GM12872 (cell line): ENCODE results near the gene MBNL2.

Experiments used
- TF ChIP-seq, protein P1 (sequence below): IDR thresholded peaks from 3 replicates; pipeline ENCODE4 v1.5.1; 2011; ENCODE audit warnings: low read depth, mild to moderate bottlenecking, low read length, moderate library complexity; ENCODE audit not compliant: insufficient read depth

MBNL2 gene, protein sequence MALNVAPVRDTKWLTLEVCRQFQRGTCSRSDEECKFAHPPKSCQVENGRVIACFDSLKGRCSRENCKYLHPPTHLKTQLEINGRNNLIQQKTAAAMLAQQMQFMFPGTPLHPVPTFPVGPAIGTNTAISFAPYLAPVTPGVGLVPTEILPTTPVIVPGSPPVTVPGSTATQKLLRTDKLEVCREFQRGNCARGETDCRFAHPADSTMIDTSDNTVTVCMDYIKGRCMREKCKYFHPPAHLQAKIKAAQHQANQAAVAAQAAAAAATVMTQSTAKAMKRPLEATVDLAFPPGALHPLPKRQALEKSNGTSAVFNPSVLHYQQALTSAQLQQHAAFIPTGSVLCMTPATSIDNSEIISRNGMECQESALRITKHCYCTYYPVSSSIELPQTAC

DNA sequence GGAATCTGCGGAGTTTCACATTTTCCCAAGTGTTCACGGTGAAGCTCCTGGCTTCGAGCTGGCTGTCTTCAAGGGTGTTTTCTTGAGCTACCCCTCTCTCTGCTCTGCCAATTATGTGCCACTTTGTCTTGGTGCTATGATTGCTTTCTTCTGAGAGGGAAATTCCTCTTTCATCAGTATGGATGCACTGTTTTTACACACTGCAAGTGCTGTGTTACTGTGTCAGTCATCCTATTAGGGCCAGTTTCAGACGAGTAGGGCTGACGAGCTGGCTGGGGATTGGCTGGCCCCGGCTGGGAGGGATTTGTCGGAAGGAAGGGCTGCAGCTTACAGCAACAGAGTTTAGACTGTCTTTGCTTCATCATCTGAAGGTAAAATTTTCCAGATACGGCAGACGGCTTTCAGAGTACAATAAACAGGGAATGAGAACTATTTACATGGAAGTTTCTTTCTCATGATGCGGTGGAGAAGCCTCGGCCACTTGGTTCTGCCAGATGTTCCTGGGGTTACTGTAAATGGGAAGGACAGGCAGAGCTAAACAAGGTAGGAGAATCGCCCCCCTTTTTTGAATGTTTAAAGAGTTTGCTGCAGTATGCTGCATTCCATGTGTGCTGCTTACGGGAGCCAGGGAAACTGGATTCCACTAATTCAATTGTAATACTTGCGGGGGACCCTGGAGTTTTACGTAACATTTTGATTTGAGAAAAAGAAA is at the start of gene MBNL2:
MBNL2 (plus strand) TSS at position 345 of the 712 bp plus-strand sequence. CDS start 53,903 bp downstream, outside the sequence.
- TF ChIP-seq, protein P1, sequence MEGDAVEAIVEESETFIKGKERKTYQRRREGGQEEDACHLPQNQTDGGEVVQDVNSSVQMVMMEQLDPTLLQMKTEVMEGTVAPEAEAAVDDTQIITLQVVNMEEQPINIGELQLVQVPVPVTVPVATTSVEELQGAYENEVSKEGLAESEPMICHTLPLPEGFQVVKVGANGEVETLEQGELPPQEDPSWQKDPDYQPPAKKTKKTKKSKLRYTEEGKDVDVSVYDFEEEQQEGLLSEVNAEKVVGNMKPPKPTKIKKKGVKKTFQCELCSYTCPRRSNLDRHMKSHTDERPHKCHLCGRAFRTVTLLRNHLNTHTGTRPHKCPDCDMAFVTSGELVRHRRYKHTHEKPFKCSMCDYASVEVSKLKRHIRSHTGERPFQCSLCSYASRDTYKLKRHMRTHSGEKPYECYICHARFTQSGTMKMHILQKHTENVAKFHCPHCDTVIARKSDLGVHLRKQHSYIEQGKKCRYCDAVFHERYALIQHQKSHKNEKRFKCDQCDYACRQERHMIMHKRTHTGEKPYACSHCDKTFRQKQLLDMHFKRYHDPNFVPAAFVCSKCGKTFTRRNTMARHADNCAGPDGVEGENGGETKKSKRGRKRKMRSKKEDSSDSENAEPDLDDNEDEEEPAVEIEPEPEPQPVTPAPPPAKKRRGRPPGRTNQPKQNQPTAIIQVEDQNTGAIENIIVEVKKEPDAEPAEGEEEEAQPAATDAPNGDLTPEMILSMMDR, result no peak

DNA sequence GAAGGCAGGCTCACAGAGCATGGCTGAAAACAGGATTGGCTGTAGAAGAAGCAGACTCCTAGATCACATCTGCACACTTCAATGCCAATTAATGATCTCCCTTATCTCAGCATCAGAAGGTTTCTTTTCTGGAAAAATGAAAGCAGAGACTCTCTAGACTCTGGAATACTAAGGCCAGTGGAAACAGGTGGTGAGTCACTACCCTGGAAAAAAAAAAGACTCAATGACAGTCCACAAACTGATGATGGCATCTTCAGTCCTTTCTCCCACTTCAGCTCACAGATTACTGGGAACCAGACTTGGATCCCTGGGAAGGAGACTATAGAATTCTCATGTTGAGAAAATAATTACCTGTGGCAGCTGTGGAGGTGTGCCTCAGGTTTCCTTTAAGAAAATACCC is 47.5 kb upstream of the MBNL2 start:
- TF ChIP-seq, protein P1, result no peak

DNA sequence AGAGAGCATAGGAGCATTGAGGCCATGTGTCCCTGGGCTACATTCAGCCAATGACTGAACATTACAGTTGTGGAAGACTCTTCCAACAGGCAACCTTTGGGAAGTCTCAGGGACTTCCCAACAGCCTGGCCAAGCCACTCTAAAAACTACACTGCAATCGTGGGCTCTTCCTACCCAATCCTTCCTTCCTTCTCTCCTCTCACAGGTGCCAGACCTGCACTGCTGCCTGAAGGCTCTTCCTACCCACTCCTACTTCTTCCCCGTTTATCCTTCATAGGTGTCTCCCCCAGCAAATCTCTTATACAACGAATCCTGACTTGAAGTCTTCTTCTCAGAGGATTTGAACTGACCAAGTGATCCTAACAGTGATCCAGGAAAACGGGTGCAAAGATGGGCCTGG is 47.1 kb upstream of the MBNL2 start:
- TF ChIP-seq, protein P1, result no peak

DNA sequence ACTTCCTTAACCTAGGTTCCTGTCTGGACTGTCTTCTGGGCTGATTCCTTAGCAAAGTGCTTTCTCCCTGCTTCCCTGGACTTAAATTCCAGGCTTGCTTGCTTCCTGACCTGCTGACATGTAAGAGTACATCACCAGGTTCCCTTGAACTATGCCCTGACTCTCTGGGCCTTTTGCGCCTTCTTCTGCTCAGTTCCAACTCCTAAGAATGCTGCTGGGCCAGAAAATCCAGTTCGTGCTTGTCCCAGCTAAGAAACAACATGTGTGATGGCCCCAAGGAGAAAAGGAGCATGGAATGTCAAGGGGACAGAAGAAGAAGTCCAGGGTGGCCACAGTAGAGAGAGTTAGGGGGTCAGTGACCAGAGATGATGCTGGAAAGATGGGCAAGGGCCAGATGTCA is 42.6 kb upstream of the MBNL2 start:
- TF ChIP-seq, protein P1, result no peak

DNA sequence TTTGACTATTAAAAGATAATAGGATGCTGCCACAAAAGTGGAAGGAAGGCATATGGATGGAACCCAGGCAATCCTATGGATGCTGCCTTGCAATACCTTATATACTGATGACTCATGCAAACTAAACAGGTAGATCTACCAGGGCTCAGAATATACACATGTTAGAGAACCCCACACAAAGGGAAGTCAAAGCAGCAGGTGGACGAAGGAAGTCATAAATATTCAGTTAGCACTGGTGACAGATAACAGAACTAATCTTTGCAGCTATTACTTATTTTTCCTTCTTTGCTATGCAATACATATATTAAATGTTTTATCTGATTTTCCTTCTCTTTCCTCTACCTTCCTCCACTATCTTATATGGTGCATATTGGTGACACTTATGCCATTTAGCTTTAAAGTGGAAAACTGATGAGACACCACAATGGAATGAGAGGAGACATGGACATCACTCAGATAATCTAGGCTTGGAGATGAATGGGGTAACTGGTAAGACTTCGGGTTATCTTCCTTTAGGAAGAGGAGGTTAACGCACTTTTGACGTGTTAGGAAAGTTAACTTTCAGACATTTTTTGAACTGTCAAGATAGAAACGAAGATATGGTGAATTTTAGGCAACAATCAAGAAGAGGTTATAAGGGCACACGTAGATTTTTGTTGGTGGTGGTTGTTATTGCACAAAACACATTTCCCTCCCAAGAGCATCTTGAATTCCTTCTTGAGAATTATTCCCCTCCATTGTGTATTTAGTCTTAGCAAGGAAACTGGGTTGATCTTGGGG is 39.8 kb upstream of the MBNL2 start:
- TF ChIP-seq, protein P1, result no peak

DNA sequence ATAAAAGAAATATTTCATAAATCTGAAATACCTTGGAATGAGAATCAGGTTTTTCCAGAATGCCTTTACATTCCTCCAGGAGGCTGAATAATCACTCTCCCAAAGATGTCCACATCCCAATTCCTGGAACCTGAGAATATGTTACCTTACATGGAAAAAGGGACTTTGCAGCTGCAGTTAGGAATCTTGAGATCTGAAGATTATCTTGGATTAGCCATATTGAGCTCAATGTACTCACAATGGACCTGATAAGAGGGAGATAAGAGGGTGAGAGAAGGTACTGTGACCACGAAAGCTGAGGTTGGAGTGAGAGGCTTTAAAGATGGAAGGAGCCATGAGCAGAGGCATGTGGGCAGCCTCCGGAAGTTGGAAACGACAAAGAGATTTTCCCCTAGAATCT is 36.8 kb upstream of the MBNL2 start:
- TF ChIP-seq, protein P1, result no peak

DNA sequence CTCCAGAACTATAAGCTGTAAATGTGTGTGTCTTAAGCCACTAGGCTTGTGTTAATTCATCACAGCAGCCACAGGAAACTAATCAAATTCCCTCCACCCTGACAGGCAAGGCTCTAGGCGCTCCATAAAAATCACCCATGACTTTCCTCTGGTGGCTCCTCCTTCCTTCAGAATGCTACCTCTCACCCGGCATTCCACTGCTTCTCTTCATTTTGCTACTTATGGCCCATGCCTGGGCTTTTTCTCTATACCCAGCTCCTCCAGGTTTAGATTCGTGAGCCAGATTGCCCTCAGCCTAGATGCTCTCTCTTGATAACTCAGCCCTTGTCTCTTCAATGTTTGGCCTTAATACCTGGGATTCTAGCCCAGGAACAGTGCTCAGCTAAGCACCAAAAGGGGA is 36.4 kb upstream of the MBNL2 start:
- TF ChIP-seq, protein P1, result no peak
